ENCODE measurements around the gene FADS1. TPM values are rescaled to one million over a fixed set of nuclear protein-coding genes. Genes with fewer than 3 reads are reported as not detected.

FADS1 gene
- total and polyA plus RNA-seq, 2 experiments from 2014 or later: 74.9 to 119 TPM

GRCh38 chr11:61842528-61842820, 25.7 kb upstream of the FADS1 start (continued):
- TF ChIP-seq ZNF462 (CRISPR knock-in tag; IDR thresholded peaks at IDR 0.05) (no peak), EZH2phosphoT487 (IDR thresholded peaks at IDR 0.05; ENCODE audit: unreplicated experiment) (no peak), REST (IDR thresholded peaks at IDR 0.05; ENCODE audit: unreplicated experiment) (no peak), ZNF331 (CRISPR knock-in tag; IDR thresholded peaks at IDR 0.05; ENCODE audit: low read depth) (no peak), CREB1 (CRISPR knock-in tag; IDR thresholded peaks at IDR 0.05; ENCODE audit: low read depth) (no peak)
